ENCODE data around the gene EMC9.

- TF ChIP-seq POLR2A (IDR thresholded peaks at IDR 0.05) = no peak
- TF ChIP-seq, protein P1, sequence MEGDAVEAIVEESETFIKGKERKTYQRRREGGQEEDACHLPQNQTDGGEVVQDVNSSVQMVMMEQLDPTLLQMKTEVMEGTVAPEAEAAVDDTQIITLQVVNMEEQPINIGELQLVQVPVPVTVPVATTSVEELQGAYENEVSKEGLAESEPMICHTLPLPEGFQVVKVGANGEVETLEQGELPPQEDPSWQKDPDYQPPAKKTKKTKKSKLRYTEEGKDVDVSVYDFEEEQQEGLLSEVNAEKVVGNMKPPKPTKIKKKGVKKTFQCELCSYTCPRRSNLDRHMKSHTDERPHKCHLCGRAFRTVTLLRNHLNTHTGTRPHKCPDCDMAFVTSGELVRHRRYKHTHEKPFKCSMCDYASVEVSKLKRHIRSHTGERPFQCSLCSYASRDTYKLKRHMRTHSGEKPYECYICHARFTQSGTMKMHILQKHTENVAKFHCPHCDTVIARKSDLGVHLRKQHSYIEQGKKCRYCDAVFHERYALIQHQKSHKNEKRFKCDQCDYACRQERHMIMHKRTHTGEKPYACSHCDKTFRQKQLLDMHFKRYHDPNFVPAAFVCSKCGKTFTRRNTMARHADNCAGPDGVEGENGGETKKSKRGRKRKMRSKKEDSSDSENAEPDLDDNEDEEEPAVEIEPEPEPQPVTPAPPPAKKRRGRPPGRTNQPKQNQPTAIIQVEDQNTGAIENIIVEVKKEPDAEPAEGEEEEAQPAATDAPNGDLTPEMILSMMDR (IDR thresholded peaks at IDR 0.05) = no peak
Observed at GRCh38 chr14:24151404-24152080, 10.2 kb upstream of the EMC9 start.

Data from uterus (tissue), 2 donors.